Esophagus muscularis mucosa (tissue), 4 donors: ENCODE results near the gene ERBB2. TPM values are rescaled to one million over a fixed set of nuclear protein-coding genes. Genes with fewer than 3 reads are reported as not detected.
"Not testable (repeated sequence)": the region's sequence is repeated elsewhere in the genome, so short reads cannot be mapped to it uniquely, and the experiment has no call there.

Experiments used
- DNase-seq: peaks from one replicate; pipeline ENCODE4 v3.0.0-alpha.2; 2017; ENCODE audit errors: extremely low spot score
- H3K27ac ChIP-seq, 4 donors: fragments of 200-600 bp; sonication (generic); replicated peaks in 1 of 4; 1 replicate in 3 of 4; 2 replicates in 1 of 4; pipeline ENCODE4 v1.5.1; 2016 to 2019; ENCODE audit warnings: mild to moderate bottlenecking in 1 of 4
- H3K27me3 ChIP-seq, 4 donors: fragments of 200-600 bp; sonication (generic); one replicate each; pipeline versions ENCODE4 v1.5.1 to v1.6.0; 2016 to 2019
- H3K36me3 ChIP-seq, 4 donors: fragments of 200-600 bp; sonication (generic); one replicate each; pipeline ENCODE4 v1.5.1; 2016 to 2019
- H3K4me1 ChIP-seq, 4 donors: fragments of 200-600 bp; sonication (generic); one replicate each; pipeline ENCODE4 v1.5.1; 2016 to 2019
- H3K4me3 ChIP-seq, 4 donors: fragments of 200-600 bp; sonication (generic); 1 replicate in 2 of 4; 2 replicates in 2 of 4; pipeline ENCODE4 v1.5.1; 2016 to 2019; ENCODE audit warnings: mild to moderate bottlenecking in 4 of 4, moderate library complexity in 1 of 4
- H3K9me3 ChIP-seq, 4 donors: fragments of 200-600 bp; sonication (generic); 1 replicate in 3 of 4; 2 replicates in 1 of 4; pipeline ENCODE4 v1.5.1; 2016 to 2019
- EP300 ChIP-seq: sonication (generic); formaldehyde crosslinking; IDR thresholded peaks from one replicate; pipeline ENCODE4 v1.6.1; 2017; ENCODE audit warnings: antibody characterized with exemption
- POLR2A ChIP-seq: fragments of 450-650 bp; IDR thresholded peaks from one replicate; pipeline ENCODE4 v1.6.1; 2017; ENCODE audit warnings: antibody characterized with exemption, moderate library complexity, mild to moderate bottlenecking, low read depth
- POLR2AphosphoS5 ChIP-seq, 2 donors: sonication (generic); formaldehyde crosslinking; IDR thresholded peaks; one replicate each; pipeline ENCODE4 v1.6.1; 2017; ENCODE audit warnings: antibody characterized with exemption in 2 of 2
- WGBS: methylation state at CpG from one replicate; pipeline ENCODE4 v1.1.5; 2018; 5-methylcytosine and 5-hydroxymethylcytosine counted together
- intact Hi-C: fragments of 100-400 bp; cut with DNase I; formaldehyde crosslinking; loops from one replicate; pipeline ENCODE4 v1.15.1; 2023
- total RNA-seq, 4 donors: library from RNA; depleted of rRNA; stranded (reverse); fragments of >200 nt; gene quantifications; one replicate each; pipeline versions ENCODE4 v1.1.0 to v1.2.1, GENCODE V29; 2016
- TF ChIP-seq, protein P1 (sequence below), 3 experiments: fragments of 200-600 bp in 2 of 3; fragments of 450-650 bp in 1 of 3; sonication (generic) in 2 of 3; IDR thresholded peaks; one replicate each; pipeline ENCODE4 v1.5.1; 2017 to 2019; ENCODE audit warnings: antibody characterized with exemption in 3 of 3, mild to moderate bottlenecking in 2 of 3, moderate library complexity in 1 of 3

The ERBB2 gene
- total RNA-seq, 4 donors from 2014 or later: 36.8 to 67.7 (median 57.7) TPM

DNA sequence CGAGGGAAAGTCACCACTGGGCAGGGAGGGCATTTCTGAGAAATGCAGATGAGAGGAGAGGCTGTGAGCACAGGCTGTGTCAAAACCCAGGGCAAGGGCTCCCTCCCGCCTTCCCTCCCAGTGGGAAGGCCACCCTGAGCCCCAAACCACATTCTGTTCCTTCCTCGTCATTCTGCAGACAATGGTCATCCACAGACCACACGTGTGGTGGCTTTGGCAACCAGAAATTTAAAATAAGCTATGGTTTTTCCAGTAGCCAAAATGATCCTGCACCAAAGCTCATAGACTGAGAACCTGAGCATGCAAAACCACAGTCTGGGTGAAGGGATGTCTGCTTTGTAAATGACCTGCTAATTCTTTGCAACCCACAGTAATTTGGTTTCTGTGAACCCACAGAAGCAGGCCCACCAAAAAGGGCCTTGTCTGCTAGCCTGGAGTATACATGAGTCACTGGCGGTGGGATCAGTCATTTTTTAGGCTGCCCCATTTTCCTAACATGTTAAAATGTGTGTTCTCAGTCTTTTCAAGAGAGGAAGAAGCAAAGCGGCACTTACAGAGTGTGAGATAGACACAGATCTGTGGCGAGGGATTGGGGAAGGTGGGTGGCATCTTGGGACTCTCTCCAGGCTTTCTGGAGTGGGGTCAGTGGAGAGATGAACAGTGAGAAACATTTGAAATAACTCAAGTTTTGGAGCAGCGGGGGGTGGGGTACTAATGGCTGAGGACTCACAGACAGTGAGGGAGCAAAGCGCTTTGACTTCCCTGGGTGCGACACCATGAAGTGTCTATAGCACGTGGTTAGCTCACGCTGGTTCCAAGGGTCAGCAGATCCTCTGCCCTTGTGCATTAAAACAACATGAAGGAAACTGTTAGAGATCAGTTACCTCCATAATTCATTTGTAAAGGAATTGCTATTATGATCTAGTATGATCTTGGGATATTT lies 58.3 kb downstream of the ERBB2 start:
- H3K27me3 ChIP-seq: peaks cover 0 to 34% (median 4%) of the 10 kb centered on the region in 4 donors
- intact Hi-C loops: loop anchor here (10.0 kb wide), 1 partner anchor 197 kb away; no protein-coding TSS in a partner anchor
- no peaks in the 10 kb centered on the region for H3K36me3 ChIP-seq

DNA sequence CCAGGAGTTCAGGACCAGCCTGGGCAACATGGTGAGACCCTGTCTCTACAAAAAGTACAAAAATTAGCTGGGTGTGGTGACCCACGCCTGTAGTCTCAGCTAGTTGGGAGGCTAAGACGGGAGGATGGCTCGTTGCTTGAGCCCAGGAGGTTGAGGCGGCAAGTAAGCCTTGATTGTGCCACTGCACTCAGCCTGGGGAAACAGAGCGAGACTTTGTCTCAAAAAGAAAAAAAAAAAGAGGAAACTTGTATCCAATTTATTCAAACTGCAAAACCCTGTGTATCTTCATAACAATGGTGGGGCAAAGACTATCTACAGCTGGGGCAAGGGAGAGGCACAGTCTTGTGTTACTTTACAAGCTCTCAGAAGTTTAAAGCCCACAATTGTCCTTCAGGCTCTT lies 59.3 kb downstream of the ERBB2 start:
- Histone ChIP-seq H3K4me1 (peaks cover 6 to 13% (median 11%) of the 10 kb centered on the region in 4 donors), H3K36me3 (no peaks in the 10 kb centered on the region), H3K9me3 (no peaks in the 10 kb centered on the region), H3K27ac (no peak overlapping the region), H3K4me3 (no peak overlapping the region), H3K27me3 (peaks cover 0 to 41% (median 4%) of the 10 kb centered on the region in 4 donors)
- no peak for DNase-seq
- WGBS: 86% methylated on average over 5 of the region's 5 CpGs
- intact Hi-C loops: loop anchor here (10.0 kb wide), 1 partner anchor 196 kb away; no protein-coding TSS in a partner anchor
- TF ChIP-seq POLR2AphosphoS5 (IDR thresholded peaks at IDR 0.05) (no peak), POLR2A (no peak), EP300 (no peak)
- TF ChIP-seq, protein P1, sequence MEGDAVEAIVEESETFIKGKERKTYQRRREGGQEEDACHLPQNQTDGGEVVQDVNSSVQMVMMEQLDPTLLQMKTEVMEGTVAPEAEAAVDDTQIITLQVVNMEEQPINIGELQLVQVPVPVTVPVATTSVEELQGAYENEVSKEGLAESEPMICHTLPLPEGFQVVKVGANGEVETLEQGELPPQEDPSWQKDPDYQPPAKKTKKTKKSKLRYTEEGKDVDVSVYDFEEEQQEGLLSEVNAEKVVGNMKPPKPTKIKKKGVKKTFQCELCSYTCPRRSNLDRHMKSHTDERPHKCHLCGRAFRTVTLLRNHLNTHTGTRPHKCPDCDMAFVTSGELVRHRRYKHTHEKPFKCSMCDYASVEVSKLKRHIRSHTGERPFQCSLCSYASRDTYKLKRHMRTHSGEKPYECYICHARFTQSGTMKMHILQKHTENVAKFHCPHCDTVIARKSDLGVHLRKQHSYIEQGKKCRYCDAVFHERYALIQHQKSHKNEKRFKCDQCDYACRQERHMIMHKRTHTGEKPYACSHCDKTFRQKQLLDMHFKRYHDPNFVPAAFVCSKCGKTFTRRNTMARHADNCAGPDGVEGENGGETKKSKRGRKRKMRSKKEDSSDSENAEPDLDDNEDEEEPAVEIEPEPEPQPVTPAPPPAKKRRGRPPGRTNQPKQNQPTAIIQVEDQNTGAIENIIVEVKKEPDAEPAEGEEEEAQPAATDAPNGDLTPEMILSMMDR (IDR thresholded peaks at IDR 0.05): no peak

More for the DNA sequence above, 58.3 kb downstream of the ERBB2 start:
- no peak for DNase-seq
- Histone ChIP-seq H3K4me1 (peaks cover 11 to 22% (median 19%) of the 10 kb centered on the region in 4 donors), H3K4me3 (no peak overlapping the region), H3K27ac (no peak overlapping the region), H3K9me3 (no peaks in the 10 kb centered on the region)
- WGBS: 61% methylated on average over 12 of the region's 12 CpGs
- TF ChIP-seq POLR2AphosphoS5 (IDR thresholded peaks at IDR 0.05) (no peak), EP300 (no peak), POLR2A (no peak)
- TF ChIP-seq, protein P1 (IDR thresholded peaks at IDR 0.05): no peak

DNA sequence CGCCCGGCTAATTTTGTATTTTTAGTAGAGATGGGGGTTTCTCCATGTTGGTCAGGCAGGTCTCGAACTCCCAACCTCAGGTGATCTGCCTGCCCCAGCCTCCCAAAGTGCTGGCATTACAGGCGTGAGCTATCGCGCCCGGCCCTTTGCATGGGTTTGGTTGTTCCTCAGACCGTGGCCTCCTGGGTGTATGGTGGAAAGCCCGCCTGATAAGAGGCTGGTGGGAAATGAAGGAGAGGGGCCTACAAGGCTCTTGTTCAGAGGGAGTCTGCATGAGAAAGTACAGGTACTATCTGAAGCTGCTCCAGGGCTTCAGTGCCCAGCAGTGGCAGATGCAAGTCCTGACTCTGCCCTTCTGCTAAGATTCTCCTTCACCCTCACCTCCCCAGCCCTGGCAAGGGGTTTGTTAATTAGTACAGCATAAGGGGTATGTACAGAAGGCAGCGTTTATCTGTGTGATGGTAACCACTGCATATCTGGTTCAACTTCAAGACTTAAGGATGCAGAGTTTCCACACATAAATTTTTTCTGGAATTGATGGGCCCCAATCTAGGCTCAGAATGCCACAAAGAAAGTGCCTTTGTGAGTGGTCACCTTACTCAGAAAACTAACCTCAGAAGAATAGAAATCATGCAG lies 62.1 kb downstream of the ERBB2 start:
- peaks cover 0 to 48% (median 4%) of the 10 kb centered on the region in 4 donors for H3K27me3 ChIP-seq
- TF ChIP-seq POLR2A (no peak), POLR2AphosphoS5 (IDR thresholded peaks at IDR 0.05) (no peak), EP300 (no peak)
- TF ChIP-seq, protein P1 (IDR thresholded peaks at IDR 0.05): no peak
- no peak overlapping the region for H3K27ac ChIP-seq
- H3K9me3 ChIP-seq: no peaks in the 10 kb centered on the region
- no peak overlapping the region for H3K4me3 ChIP-seq
- DNase-seq: no peak
- intact Hi-C loops: no loop called here
- no peaks in the 10 kb centered on the region for H3K36me3 ChIP-seq
- 97% methylated on average over 9 of the region's 10 CpGs for WGBS
- H3K4me1 ChIP-seq: no peaks in the 10 kb centered on the region

DNA sequence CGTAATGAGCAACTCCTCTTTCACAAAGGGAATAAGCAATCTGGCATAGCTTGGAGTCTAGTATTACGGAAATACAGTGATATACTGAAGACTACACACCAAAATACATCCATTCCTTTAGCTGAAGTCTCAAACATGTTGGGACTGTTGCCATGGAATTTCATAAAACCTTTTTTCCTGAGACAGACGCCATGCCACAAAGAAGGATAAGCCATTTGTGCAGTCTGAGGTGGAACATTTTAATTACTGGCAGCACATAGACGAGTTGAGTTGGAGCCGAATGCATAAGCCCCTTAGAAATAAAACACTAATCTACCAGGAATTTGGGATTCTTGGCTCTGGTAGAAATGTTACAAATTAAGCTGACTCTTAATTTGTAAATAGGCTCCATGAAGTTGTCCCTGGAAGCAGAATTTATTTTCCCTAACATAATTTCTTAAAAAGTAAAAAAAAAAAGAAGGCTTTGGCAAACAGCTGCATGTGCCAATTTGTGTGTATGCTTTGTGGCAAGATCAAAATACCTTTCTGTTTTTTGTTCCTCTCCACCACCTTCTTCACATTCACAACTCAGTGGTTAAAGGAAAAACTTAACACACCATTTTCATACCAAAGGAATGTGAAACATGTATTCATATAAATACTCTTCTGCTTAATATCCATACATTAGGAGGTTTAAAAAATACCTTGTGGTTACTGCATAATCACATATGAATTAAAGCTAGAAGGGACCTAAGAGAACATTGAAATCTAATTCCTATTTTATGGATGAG lies 63.4 kb downstream of the ERBB2 start:
- intact Hi-C loops: no loop called here
- H3K27ac ChIP-seq: no peak overlapping the region
- H3K27me3 ChIP-seq: peaks cover 0 to 48% (median 4%) of the 10 kb centered on the region in 4 donors
- H3K9me3 ChIP-seq: no peaks in the 10 kb centered on the region
- no peak for TF ChIP-seq POLR2AphosphoS5 (IDR thresholded peaks at IDR 0.05)
- no peak for TF ChIP-seq POLR2A
- no peak for TF ChIP-seq EP300
- H3K36me3 ChIP-seq: no peaks in the 10 kb centered on the region
- WGBS: 67% methylated on average over 5 of the region's 5 CpGs
- no peak overlapping the region for H3K4me3 ChIP-seq
- no peaks in the 10 kb centered on the region for H3K4me1 ChIP-seq
- DNase-seq: no peak

DNA sequence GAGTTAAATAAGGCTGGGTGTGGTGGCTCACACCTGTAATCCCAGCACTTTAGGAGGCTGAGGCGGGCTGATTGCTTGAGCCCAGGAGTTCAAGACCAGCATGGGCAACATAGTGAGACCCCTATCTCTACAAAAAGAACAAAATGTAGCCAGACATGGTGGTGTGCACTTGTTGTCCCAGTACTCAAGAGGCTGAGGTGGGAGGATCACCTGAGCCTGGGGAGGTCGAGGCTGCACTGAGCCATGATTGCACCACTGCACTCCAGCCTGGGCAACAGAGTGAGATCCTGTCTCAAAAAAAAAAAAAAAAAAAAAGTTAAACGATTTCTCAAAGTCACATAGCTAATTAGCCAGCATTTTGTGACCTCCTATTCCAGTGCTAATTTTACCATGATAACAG lies 64.3 kb downstream of the ERBB2 start:
- intact Hi-C loops, H3K36me3 ChIP-seq, H3K9me3 ChIP-seq, DNase-seq, H3K27ac ChIP-seq, H3K4me1 ChIP-seq, H3K4me3 ChIP-seq: not testable (repeated sequence)
- peaks cover 0 to 45% (median 4%) of the 10 kb centered on the region in 4 donors for H3K27me3 ChIP-seq
- WGBS: 88% methylated on average over 3 of the region's 3 CpGs
